NCI-H82 treated with DMSO at 0.1 percent for 48 hours (cell line): ENCODE results near the gene HACD2.

ENCODE experiments used
- DNase-seq: peaks from one replicate; lab custom pipeline; 2025; ENCODE audit not compliant: unreplicated experiment; lab: John Stamatoyannopoulos, UW

The HACD2 gene

DNA sequence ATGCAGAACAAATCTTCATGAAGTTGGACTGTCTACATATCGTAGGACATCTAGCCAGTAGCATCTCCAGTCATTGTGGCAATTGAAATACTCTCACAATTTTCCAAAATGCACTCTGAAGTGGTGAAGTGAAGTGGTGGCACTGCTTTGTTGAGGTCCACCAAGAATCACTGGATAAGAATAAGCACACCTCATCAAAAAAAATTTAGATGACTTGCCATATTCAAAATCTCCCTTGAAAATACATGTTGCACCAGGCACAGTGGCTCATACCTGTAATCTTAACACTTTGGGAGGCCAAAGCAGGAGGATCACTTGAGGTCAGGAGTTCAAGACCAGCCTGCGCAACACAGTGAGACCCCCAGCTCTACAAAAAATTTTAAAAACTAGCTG, 12.9 kb downstream of the HACD2 start:
- no peak for DNase-seq

DNA sequence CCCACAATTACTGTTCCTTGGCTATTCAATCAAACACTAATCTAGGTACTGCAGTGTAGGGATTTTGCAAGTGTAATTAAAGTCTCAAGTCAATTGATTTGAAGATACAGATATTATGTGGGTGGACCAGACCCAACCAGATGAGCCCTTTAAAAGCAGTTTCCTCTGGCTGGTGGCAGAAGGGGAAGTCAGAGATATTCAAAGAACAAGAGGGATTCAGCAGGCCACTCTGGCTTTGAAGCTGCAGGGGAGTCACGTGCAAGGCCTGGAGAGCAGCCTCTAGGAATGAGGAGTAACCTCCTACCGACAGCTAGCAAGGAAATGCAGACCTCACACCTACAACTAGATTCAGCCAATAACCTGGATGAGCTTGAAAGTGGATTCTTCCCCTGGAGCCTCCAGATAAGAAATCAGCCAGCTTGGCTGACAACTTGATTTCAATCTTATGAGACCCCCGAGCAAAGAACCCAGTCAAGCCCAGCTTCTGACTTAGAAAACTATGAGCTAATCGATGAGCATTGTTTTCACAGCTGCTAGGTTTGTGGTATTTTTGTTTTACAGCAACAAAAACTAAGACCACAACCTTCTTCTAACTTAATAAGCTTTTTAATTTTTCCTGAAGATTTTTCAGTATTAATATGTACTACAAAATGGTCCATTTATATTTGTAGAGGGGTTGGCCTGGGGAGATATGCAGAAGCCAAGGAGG, 13.4 kb downstream of the HACD2 start:
- DNase-seq, result no peak

DNA sequence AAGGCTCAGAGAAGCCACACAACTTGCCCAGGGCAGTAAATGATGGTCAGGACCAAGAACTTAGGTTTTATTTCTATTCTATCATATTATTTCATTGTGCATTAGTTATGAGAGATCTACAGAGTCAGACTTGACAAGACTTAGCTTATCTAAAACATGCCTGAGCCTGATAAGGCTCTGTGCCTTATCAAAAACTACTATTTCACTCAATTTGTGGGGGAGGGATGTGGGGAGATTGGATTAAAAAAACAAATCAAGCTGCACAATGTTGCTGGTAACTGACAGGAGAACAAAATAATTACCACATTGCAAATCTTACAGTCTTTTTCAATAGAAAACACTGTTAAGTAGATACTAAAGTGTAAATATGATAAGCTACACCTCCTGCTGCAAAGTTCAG, 16.0 kb downstream of the HACD2 start:
- DNase-seq, result no peak

DNA sequence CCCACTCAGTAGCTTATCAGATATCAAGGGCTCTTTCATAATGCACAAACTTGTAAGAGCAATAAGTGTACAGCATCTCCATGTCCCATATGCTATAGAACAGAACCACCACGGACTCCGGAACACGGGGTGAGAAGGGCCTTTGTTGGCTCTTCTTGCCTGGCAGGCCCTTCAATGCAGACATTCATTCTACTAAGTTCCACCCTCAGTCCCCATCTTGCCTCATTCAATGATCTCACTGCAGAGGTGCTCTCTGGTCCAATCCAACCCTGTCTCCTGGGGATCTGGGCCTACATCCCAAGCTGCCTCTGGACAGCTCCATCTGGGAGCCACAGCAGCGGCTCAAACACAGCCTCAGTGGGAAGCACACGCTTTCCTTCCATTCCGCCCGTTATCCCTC, 16.8 kb downstream of the HACD2 start:
- DNase-seq, result no peak

DNA sequence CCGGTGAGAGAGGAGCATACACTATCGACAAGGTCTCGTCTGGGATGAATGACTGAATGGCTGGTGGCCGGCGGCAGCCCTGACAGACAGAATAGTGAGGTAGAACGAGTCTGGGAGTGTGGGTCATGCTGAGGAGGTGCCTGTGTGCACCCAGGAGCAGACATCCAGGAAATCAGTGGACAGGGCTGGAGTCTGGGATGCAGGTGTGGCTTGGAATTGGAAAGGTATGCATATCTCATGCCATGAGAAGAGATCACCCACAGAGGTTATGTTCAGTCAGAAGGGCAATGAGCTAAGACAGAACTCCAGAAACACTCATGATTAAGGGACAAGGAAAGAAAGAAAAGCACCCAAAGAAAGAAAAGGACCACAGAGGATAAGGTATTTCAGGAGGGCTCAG, 20.8 kb downstream of the HACD2 start:
- DNase-seq, result no peak

DNA sequence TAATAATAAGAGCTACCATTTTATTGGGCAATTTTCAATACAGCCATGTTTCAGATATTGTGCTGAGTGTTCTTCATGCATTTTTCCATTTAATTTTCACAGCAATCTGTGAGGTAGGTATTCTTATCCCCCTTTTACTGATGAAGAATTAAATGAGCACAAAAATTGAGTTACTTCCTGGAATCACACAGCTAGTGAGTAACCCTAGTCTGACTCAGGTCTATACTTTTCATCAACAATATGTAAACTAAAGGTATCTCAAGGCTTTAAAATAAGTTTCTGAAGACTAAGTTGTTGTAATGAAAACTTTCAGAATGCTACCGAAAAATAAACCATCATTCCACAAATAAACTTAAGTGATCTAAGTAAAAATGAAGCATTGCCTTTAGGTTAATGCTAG, 22.3 kb downstream of the HACD2 start:
- DNase-seq, result no peak

DNA sequence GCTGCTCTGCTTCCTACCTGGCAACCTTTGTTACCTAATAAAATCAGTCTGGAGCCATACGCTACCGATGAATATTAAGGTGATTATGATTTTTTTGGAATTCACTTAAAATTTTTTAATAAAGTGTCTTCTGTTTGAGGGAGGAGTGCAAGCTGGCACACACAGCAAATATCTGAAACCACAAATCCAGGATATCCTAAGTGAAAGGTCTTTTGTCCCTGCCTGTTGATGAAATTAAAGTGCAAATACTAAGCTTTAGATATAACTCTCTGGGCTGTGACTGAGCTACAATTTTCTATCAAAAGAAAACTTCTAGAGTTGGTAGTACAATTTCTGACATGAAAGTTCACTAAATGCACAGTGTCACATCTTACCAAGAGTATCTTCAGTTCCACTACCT, 23.7 kb downstream of the HACD2 start:
- DNase-seq, result no peak

DNA sequence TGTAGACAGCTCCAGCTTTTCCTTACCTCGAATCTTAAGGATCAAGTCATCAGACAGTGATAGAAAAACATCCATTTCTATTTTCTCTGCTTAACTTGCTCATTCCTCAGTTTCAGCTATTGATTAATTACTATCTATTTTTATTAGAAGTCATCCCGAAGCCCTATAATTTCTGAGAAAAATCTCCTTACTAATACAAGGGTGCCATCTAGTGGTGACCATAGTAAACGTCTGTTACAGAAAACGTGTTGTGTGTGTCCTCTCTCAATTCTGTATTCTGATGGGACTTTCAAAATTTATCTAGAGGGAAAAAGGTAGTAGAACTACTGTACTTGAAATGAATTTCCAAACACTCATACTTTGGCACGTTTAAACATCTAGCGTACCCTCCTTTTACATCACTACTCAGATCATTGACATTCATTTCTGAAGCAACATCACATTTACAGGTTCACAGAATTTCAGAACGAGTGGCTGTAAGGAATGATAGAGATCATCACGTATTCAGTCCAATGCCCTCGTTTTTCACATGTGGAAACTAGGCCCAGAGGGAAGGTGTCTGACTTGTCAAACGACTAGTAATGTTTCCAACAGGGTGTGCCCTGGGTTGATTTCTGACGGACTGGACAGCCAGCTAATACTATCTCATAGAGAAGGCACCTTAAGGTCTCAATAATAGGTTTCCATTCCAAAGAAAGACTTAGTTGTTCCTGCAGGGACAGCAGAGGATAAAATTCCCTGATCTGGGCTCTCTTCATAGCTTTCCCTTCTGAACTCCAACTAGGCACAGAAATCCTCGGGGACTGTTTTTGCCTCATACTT, 25.6 kb downstream of the HACD2 start:
- peak; percentile 45 for DNase-seq

DNA sequence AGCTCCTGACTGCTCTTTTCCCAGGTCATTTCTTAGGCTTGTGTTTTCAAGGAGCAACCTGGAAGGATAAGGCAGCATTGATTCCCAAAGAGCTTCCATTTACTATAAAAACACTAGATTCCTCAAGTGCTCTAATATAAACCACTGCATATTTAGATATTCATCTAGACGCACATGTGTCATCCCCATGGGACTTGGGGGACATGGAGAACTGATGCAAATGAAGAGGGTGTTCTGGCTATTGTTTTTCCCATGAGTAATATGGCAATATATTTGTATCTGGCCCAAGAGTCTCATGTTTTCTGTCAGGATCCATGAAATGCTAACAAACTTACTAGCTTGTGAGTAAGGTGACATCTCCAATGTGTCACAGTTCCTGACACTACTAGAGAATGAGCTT, 31.3 kb downstream of the HACD2 start:
- DNase-seq, result no peak

DNA sequence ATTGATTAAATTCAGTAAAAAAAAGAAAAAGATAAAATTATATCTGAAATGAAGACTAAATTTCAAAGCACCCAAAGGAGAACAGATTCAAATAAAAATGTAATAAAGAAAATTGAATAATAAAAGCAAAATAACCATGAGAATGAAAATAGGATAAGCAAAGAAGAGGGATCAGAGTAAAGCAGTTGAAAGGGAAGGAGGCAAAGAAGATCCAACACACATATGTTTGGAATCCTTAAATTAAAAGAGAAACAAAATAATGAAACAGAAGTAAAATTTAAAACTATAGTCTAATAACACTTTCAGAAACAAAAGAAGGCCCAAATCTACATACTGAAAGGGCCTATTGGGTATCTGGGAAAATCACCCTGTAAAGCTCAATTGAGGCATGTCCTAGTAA, 32.1 kb downstream of the HACD2 start:
- DNase-seq, result no peak

DNA sequence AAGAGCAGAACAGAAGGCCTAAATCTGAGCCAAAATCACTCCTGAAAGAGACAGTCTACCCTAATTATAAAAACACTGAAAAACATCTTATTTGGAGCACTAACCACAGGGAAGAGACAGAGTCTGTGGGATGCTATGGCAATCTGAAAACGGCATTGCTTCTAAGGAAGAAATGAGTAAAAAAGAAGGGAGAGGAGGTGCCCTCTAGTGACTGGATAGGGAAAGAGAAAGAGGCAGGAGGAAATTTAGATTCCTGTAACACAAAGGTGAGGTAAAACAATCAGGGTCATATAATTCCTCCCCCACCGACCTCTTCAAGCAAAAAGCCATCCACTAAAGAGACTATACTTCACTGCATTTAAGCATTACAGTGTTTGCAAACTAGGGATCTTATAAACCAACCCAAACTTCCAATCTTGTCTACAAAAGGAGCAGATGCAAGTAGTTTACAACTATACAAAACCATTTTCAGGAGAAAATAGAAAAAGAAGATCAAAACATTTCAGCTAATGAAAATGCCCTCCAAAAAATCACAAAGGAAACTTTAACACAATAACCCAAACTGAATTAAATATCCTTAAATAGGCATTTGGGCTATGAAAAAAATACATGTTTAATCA, 32.6 kb downstream of the HACD2 start:
- DNase-seq, result peak; percentile 20

DNA sequence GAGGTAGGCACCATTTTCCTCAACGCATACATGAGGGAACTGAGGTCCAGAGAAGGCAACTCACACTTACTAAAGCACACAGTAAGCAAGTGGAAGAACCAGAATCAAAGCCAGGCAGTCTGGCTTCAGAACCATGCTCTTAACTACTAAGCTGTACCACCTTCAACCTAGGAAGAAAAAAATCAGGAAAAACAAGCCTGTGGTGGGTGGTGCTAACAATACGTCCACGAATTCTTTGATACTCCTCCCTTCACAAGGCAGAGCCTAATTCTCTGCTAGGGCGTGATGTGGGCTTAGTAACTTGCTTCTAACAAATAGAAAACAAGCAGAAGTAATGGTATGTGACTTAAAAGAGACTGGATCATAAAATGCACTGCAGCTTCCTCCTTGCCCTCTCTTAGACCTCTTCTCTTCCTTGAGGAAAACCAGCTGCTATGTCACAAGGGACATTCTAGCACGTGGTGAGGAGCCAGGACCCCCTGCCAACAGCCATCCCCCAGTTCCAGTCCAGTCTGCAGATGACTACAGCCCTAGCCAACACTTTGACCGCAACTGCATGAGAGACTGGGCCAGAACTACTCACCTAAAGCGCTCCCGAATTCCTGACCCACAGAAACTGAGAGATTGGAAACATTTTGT, 36.9 kb downstream of the HACD2 start:
- DNase-seq, result no peak

DNA sequence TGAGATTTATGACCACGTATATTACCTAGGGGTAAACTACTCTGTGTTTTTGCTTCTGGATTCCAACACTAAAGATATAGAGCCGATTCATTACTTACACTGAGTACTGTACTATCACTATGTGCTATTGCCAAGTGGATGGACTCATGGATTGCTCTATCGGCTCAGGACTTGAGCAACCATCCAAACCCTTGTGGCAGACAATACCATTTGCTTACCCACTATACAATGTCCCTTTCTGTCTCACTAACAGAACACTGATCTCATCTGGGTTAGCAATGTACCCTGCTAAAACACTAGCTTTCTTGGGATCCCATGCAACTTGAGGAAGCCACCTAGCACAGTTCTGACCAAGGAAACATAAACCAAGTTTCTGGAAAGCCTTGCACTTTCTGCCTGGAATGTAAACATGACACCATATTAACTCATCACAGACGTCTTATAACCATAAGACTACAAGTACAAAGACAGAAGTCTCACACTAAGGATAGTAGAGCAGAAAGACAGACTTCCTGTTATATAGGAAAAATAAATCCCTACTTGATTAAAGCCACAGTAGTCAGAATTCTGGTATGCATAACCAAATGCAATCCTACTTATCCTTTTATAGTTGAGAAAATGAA, 38.6 kb downstream of the HACD2 start:
- DNase-seq, result no peak

DNA sequence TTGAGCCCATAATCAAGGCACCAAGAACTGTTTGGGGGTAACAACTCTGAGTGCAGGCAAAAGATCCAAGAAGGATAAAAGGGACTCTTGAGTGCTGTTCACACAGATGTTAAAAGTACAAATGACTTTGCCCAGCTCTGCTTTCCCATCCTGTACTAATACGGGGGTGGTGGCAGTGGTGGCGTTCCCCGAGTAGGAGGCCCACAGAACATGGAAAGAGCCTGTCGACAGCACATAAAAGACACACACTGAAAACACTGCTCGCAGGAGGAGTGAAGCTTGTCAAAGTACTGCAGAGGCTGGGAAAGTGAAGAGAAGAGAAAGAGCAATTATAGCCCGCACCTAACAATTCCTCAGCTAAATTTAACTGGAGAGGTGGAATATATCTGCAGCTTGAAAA, 40.9 kb downstream of the HACD2 start:
- no peak for DNase-seq

DNA sequence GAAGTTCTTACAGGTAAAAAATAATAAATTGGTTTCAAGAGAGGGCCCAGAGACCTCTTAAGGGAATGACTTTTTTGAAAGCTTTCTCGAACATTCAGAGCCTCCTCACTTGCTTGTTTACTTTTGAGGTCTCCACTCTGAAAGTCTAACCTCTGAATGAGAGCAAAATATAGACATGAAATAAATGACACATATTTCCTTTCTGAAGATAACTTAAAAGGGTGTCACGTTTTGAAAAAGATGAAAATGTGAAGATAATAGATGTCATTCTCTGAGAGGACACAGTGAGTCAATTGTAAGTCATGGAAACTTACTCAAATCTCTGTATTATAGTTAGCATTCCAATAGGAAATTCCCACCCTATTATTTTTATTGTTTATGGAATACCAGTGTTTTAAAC, 44.6 kb downstream of the HACD2 start:
- no peak for DNase-seq

DNA sequence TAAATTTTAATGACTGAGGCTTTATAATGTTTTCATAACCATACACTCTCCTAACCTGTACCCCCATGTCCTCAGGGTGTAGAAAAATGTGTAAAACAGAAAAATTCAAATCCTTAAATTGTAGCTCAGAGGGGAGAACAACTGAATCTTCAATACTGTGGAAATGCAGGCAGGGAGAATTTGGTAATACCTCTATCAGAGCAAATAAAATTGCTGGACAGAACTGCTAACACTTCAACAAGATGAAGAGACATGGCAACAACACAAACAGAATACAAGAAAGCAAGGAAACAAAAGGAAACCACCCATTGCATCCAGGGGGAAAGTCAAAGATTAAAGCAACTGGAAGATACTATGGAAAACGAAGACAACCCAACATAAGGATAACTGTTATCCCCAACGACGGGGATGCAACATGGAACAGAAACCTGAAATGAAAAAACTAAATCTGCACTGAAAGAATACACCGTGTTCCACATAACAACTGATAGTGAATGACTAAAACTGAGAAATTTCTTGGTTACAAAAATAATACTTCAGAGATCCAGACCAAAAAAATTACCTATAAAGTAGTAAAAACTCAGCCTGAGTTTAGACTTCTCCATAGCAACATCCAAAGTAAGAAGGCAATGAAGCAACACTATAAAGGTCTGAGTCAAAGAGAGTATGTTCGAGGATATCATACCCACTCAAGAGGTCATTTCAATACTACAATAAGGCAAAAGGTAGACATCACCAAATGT, 48.5 kb downstream of the HACD2 start:
- DNase-seq, result no peak

DNA sequence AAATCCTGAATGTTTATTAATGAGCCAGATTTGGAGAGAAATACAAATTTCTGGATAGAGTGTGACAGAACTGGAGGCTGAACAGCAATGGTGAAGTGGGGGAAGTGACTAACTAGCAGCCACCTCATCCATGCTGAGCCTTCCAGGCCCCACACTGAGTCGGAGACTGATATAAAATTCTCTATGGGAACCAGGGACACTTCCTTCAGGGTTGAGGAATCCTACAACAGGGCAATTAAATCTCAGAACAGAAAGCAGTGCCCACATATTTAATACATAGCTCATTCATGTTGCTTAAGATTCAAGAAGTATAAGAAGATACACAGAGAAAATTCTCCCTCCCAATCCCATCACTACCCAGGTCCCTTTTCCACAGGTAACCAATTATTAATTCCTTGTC, 49.3 kb downstream of the HACD2 start:
- no peak for DNase-seq

DNA sequence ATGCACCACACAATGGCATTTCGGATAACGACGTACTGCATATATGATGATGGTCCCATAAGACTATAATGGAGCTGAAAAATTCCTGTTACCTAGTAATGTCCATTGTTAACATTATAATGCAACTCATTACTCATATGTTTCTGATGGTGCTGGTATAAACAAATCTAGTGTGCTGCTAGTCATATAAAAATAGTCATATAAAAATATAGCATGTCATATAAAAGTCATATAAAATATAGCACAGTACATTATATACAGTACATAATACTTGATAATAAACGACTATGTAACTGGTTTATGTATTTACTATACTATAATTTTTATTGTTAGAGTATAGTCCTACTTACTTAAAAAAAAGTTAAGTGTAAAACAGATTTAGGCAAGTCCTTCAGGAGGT, 50.6 kb downstream of the HACD2 start:
- no peak for DNase-seq

DNA sequence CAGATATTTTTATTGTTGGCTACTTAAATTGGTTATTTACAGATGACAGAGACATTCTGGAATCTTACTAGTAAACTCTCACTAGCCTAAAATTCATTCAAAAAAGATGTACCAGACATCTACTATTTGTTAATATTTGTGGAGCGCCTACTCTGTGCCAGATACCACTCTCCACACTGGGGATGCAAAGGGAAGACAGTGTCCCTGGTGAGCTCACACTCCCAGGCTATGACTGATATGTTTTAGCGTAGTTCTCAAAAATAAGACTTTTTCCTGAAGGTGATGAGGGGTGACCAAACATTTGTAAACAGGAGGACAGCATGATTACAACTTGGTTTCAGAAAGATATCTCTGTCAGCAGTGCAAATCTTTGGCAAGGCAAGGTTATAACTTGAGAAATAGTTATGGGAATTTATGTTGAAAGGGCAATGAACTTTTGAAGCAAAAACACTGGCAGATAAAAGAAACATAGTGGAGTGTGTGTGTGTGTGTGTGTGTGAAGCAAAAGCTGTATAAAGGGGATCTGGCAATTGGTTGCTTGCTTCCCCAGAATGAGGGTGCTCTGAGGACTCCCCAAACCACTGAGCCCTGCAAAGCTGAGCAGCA, 51.2 kb downstream of the HACD2 start:
- DNase-seq, result no peak

DNA sequence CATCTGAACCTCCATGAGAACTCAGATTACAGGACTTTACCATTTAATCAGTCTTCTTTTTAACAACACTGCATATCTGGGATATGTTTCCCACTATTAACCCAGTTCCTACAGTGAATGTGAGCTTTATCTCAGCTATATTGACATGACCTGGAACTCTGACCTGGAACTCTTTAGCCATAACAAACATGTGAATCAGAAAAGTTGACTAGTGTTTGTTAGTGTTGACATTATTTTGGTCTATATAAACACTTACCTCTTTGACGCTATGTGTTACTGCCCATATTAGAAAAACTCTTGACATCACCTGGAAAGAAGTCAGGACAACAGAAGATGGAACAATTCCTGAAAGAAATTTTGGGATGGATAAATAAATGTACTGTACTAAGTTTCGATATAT, 56.7 kb downstream of the HACD2 start:
- DNase-seq, result no peak
